Smooth muscle cell (in vitro differentiated cells): ENCODE measurements around the gene STN1. TPM values are rescaled to one million over a fixed set of nuclear protein-coding genes. Genes with fewer than 3 reads are reported as not detected.

ENCODE experiments used
- DNase-seq: peaks from one replicate; lab custom pipeline; 2025; ENCODE audit not compliant: unreplicated experiment; lab: John Stamatoyannopoulos, UW
- H2AFZ ChIP-seq: fragments of 200-600 bp; sonication (generic); 2 replicates; pipeline ENCODE4 v1.6.0; 2016; ENCODE audit warnings: antibody characterized with exemption, low read depth, mild to moderate bottlenecking
- H3F3A ChIP-seq: fragments of 200-600 bp; sonication (generic); 2 replicates; pipeline ENCODE4 v1.6.0; 2017; ENCODE audit warnings: antibody characterized with exemption, low read depth
- H3K27ac ChIP-seq: fragments of 200-600 bp; sonication (generic); 2 replicates; pipeline ENCODE4 v1.5.1; 2016; ENCODE audit warnings: low read depth, mild to moderate bottlenecking
- H3K27me3 ChIP-seq: fragments of 200-600 bp; sonication (generic); 2 replicates; pipeline ENCODE4 v1.6.1; 2016; ENCODE audit warnings: low read depth, mild to moderate bottlenecking
- H3K36me3 ChIP-seq: fragments of 200-600 bp; sonication (generic); 2 replicates; pipeline ENCODE4 v1.5.1; 2016; ENCODE audit warnings: low read depth
- H3K4me1 ChIP-seq: fragments of 200-600 bp; sonication (generic); 2 replicates; pipeline ENCODE4 v1.5.1; 2016; ENCODE audit warnings: low read depth
- H3K4me2 ChIP-seq: fragments of 200-600 bp; sonication (generic); 2 replicates; pipeline ENCODE4 v1.6.0; 2016; ENCODE audit warnings: mild to moderate bottlenecking
- H3K4me3 ChIP-seq: fragments of 200-600 bp; sonication (generic); 2 replicates; pipeline ENCODE4 v1.5.1; 2016; ENCODE audit warnings: mild to moderate bottlenecking
- H3K79me2 ChIP-seq: fragments of 200-600 bp; sonication (generic); 2 replicates; pipeline ENCODE4 v1.6.0; 2016; ENCODE audit warnings: low read depth, mild to moderate bottlenecking
- H3K9ac ChIP-seq: fragments of 200-600 bp; sonication (generic); 2 replicates; pipeline ENCODE4 v1.6.0; 2016; ENCODE audit warnings: low read depth
- H3K9me3 ChIP-seq: fragments of 200-600 bp; sonication (generic); replicated peaks from 2 replicates; pipeline ENCODE4 v1.5.1; 2016; ENCODE audit warnings: low read depth
- H4K20me1 ChIP-seq: fragments of 200-600 bp; sonication (generic); 2 replicates; pipeline ENCODE4 v1.6.0; 2016; ENCODE audit warnings: low read depth
- CTCF ChIP-seq: fragments of 200-600 bp; sonication (generic); IDR thresholded peaks from 2 replicates; pipeline ENCODE4 v1.5.1; 2017; ENCODE audit warnings: borderline replicate concordance, mild to moderate bottlenecking, antibody characterized with exemption; ENCODE audit not compliant: insufficient read depth, poor library complexity, severe bottlenecking
- WGBS: methylation state at CpG from one replicate; pipeline ENCODE4 v1.1.7; 2016; ENCODE audit warnings: low lambda C conversion rate; 5-methylcytosine and 5-hydroxymethylcytosine counted together
- polyA plus RNA-seq: library from polyadenylated mRNA; unstranded; fragments of >200 nt; fragmentation: Nextera tagmentation; extraction: Ambion mirVana; gene quantifications from 2 replicates; pipeline ENCODE4 v1.2.1, GENCODE V29; 2016
- total RNA-seq: library from RNA; depleted of rRNA; stranded (reverse); fragments of >200 nt; gene quantifications from 2 replicates; pipeline ENCODE4 v1.2.3, GENCODE V29; 2014

Gene STN1
- total and polyA plus RNA-seq, 2 experiments from 2014 or later = 34.9 to 38.6 TPM

- H3K36me3 ChIP-seq = no peaks in the 10 kb centered on the region
- peaks cover 7% of the 10 kb centered on the region for H4K20me1 ChIP-seq
- WGBS = 85% methylated on average over 5 of the region's 5 CpGs
- DNase-seq = no peak
- TF ChIP-seq CTCF = no peak
- no peak overlapping the region for H2AFZ ChIP-seq
- H3K4me1 ChIP-seq = peaks cover 8% of the 10 kb centered on the region
- H3F3A ChIP-seq = peaks cover 9% of the 10 kb centered on the region
- H3K9ac ChIP-seq = no peak overlapping the region
- H3K27me3 ChIP-seq = no peaks in the 10 kb centered on the region
- H3K4me2 ChIP-seq = no peak overlapping the region
- no peak overlapping the region for H3K4me3 ChIP-seq
- H3K9me3 ChIP-seq = no peaks in the 10 kb centered on the region
- no peak overlapping the region for H3K27ac ChIP-seq
- H3K79me2 ChIP-seq = peaks cover 18% of the 10 kb centered on the region
Measured at GRCh38 chr10:103858360-103858759, 59.6 kb downstream of the STN1 start.

GRCh38 chr10:103856797-103857170 is 61.2 kb downstream of the STN1 start:
- Histone ChIP-seq H4K20me1 (peaks cover 23% of the 10 kb centered on the region), H3F3A (peaks cover 18% of the 10 kb centered on the region), H3K4me2 (no peak overlapping the region), H3K9ac (no peak overlapping the region), H3K4me1 (peaks cover 16% of the 10 kb centered on the region), H3K4me3 (no peak overlapping the region), H3K36me3 (no peaks in the 10 kb centered on the region), H3K27me3 (no peaks in the 10 kb centered on the region), H3K79me2 (peaks cover 32% of the 10 kb centered on the region), H3K27ac (peak overlapping the region; percentile 15), H2AFZ (no peak overlapping the region), H3K9me3 (no peaks in the 10 kb centered on the region)
- DNase-seq = no peak
- 91% methylated on average over 5 of the region's 5 CpGs for WGBS
- TF ChIP-seq CTCF = no peak

GRCh38 chr10:103855852-103856796 is 61.9 kb downstream of the STN1 start:
- H3K27ac ChIP-seq = peak overlapping the region; percentile 15
- 18% methylated on average over 26 of the region's 34 CpGs for WGBS
- no peak for TF ChIP-seq CTCF

More at GRCh38 chr10:103855852-103856796, 61.9 kb downstream of the STN1 start:
- Histone ChIP-seq H3K36me3 (no peaks in the 10 kb centered on the region), H3K27me3 (no peaks in the 10 kb centered on the region), H4K20me1 (peaks cover 30% of the 10 kb centered on the region), H3K4me1 (peaks cover 16% of the 10 kb centered on the region), H3K4me2 (peak overlapping the region; percentile 95), H2AFZ (peak overlapping the region; percentile 42), H3F3A (peaks cover 23% of the 10 kb centered on the region), H3K9ac (no peak overlapping the region), H3K4me3 (peak overlapping the region; percentile 75), H3K9me3 (no peaks in the 10 kb centered on the region), H3K79me2 (peaks cover 38% of the 10 kb centered on the region)
- no peak for DNase-seq
